ENCODE measurements around the gene TFAP2C.

The TFAP2C gene

GRCh38 chr20:56685879-56686278 is 56.8 kb downstream of the TFAP2C start:
- Histone ChIP-seq H3K9ac (ENCODE audit: low read length) (no peak overlapping the region), H3K36me3 (ENCODE audit: control insufficient read depth, insufficient read depth, low read length) (no peaks in the 10 kb centered on the region), H3K27me3 (ENCODE audit: control insufficient read depth, insufficient read depth, low read length) (no peaks in the 10 kb centered on the region), H3K4me1 (ENCODE audit: control insufficient read depth, insufficient read depth, low read length) (peaks cover 20% of the 10 kb centered on the region), H3K4me3 (ENCODE audit: low read depth, low read length) (no peak overlapping the region), H3K9me3 (ENCODE audit: control insufficient read depth, insufficient read depth, low read depth, low read length) (no peaks in the 10 kb centered on the region), H3K27ac (ENCODE audit: low read depth, low read length) (no peak overlapping the region)

GRCh38 chr20:56687061-56687460 is 58.0 kb downstream of the TFAP2C start:
- no peaks in the 10 kb centered on the region for H3K27me3 ChIP-seq (ENCODE audit: control insufficient read depth, insufficient read depth, low read length)
- no peak overlapping the region for H3K27ac ChIP-seq (ENCODE audit: low read depth, low read length)
- no peaks in the 10 kb centered on the region for H3K9me3 ChIP-seq (ENCODE audit: control insufficient read depth, insufficient read depth, low read depth, low read length)
- peaks cover 25% of the 10 kb centered on the region for H3K4me1 ChIP-seq (ENCODE audit: control insufficient read depth, insufficient read depth, low read length)
- H3K4me3 ChIP-seq (ENCODE audit: low read depth, low read length) = no peak overlapping the region
- no peak overlapping the region for H3K9ac ChIP-seq (ENCODE audit: low read length)
- H3K36me3 ChIP-seq (ENCODE audit: control insufficient read depth, insufficient read depth, low read length) = no peaks in the 10 kb centered on the region

- Histone ChIP-seq H3K27me3 (ENCODE audit: control insufficient read depth, insufficient read depth, low read length) (no peaks in the 10 kb centered on the region), H3K4me3 (ENCODE audit: low read depth, low read length) (no peak overlapping the region), H3K36me3 (ENCODE audit: control insufficient read depth, insufficient read depth, low read length) (no peaks in the 10 kb centered on the region), H3K4me1 (ENCODE audit: control insufficient read depth, insufficient read depth, low read length) (peaks cover 25% of the 10 kb centered on the region), H3K9me3 (ENCODE audit: control insufficient read depth, insufficient read depth, low read depth, low read length) (no peaks in the 10 kb centered on the region), H3K27ac (ENCODE audit: low read depth, low read length) (no peak overlapping the region), H3K9ac (ENCODE audit: low read length) (no peak overlapping the region)
Observed at GRCh38 chr20:56688106-56688505, 59.0 kb downstream of the TFAP2C start.

Measured in HUES6 (cell line).